GM19467 (cell line): ENCODE data around the gene MSMO1.
"Not testable (repeated sequence)": the region's sequence is repeated elsewhere in the genome, so short reads cannot be mapped to it uniquely, and the experiment has no call there.

Source experiments
- ATAC-seq: cut with Tn5 transposase; IDR thresholded peaks from one replicate; pipeline ENCODE4 v1.9.1; 2021; ENCODE audit warnings: mild to moderate bottlenecking, moderate library complexity; ENCODE audit not compliant: unreplicated experiment

The MSMO1 gene

GRCh38 chr4:165324236-165324917 lies 3.1 kb upstream of the MSMO1 start:
- ATAC-seq = no peak

GRCh38 chr4:165324918-165325304 lies 2.6 kb upstream of the MSMO1 start:
- no peak for ATAC-seq

GRCh38 chr4:165325732-165326512 lies 1.5 kb upstream of the MSMO1 start:
- ATAC-seq = no peak

- no peak for ATAC-seq
These were observed 648 bp upstream of the MSMO1 start for GRCh38 chr4:165326831-165327210.

GRCh38 chr4:165328101-165328425 lies 594 bp downstream of the MSMO1 start:
- ATAC-seq = no peak

GRCh38 chr4:165328708-165329107 lies 1.2 kb downstream of the MSMO1 start:
- no peak for ATAC-seq

- no peak for ATAC-seq
These were observed 2.6 kb downstream of the MSMO1 start for GRCh38 chr4:165330071-165330470.

- no peak for ATAC-seq
These were observed 3.2 kb downstream of the MSMO1 start for GRCh38 chr4:165330666-165331065.

- ATAC-seq = no peak
These were observed 3.9 kb downstream of the MSMO1 start for GRCh38 chr4:165331359-165331758.

- ATAC-seq = no peak
These were observed 4.4 kb downstream of the MSMO1 start for GRCh38 chr4:165331823-165332222.

GRCh38 chr4:165332502-165332901 lies 5.0 kb downstream of the MSMO1 start:
- ATAC-seq = no peak

- no peak for ATAC-seq
These were observed 7.8 kb downstream of the MSMO1 start for GRCh38 chr4:165335163-165335703.

- ATAC-seq = no peak
These were observed 9.3 kb downstream of the MSMO1 start for GRCh38 chr4:165336743-165337142.

- ATAC-seq = not testable (repeated sequence)
These were observed 14.9 kb downstream of the MSMO1 start for GRCh38 chr4:165342340-165342739.

GRCh38 chr4:165343353-165344191 lies 16.1 kb downstream of the MSMO1 start:
- ATAC-seq = no peak

- no peak for ATAC-seq
These were observed 18.4 kb downstream of the MSMO1 start for GRCh38 chr4:165345666-165346417.

- ATAC-seq = no peak
These were observed 20.4 kb downstream of the MSMO1 start for GRCh38 chr4:165347647-165348569.

- ATAC-seq = no peak
These were observed 24.1 kb downstream of the MSMO1 start for GRCh38 chr4:165351359-165352130.

- ATAC-seq = no peak
These were observed 28.4 kb downstream of the MSMO1 start for GRCh38 chr4:165355900-165356300.
